ENCODE measurements around the gene CELF6. TPM values are rescaled to one million over a fixed set of nuclear protein-coding genes. Genes with fewer than 3 reads are reported as not detected.

CELF6 gene
- polyA plus RNA-seq, 1 donor from 2014 or later, result 68.6 TPM

- Histone ChIP-seq H2AFZ (ENCODE audit: low read depth, low read length) (no peak overlapping the region), H3K9me2 (ENCODE audit: insufficient read depth, low read length) (no peaks in the 10 kb centered on the region), H3K27ac (ENCODE audit: low read length) (no peak overlapping the region), H3K27me3 (ENCODE audit: insufficient read depth, low read depth, low read length) (no peaks in the 10 kb centered on the region), H3K4me3 (ENCODE audit: low read length) (no peak overlapping the region), H4K20me1 (ENCODE audit: insufficient read depth) (no peaks in the 10 kb centered on the region), H3K9ac (ENCODE audit: low read length) (no peak overlapping the region), H3K36me3 (ENCODE audit: insufficient read depth, low read length) (no peaks in the 10 kb centered on the region), H3K9me3 (ENCODE audit: low read length) (no peaks in the 10 kb centered on the region), H3K79me2 (replicated peaks; ENCODE audit: insufficient read depth, low read length) (no peaks in the 10 kb centered on the region), H3F3A (ENCODE audit: insufficient read depth, low read length, poor library complexity, severe bottlenecking) (no peaks in the 10 kb centered on the region), H3K4me2 (ENCODE audit: low read length) (no peak overlapping the region)
- TF ChIP-seq MXI1 (conservative IDR thresholded peaks at IDR 0.05; ENCODE audit: poor library complexity, severe bottlenecking) (no peak), CTCF (IDR thresholded peaks at IDR 0.05; ENCODE audit: poor library complexity, severe bottlenecking) (no peak), RAD21 (conservative IDR thresholded peaks at IDR 0.05) (no peak), EZH2 (IDR thresholded peaks at IDR 0.05; ENCODE audit: borderline replicate concordance, insufficient read depth, low read length, poor library complexity, severe bottlenecking) (no peak), POLR2AphosphoS5 (IDR thresholded peaks at IDR 0.05) (no peak), EP300 (conservative IDR thresholded peaks at IDR 0.05; ENCODE audit: poor library complexity, severe bottlenecking) (no peak), SMC3 (conservative IDR thresholded peaks at IDR 0.05; ENCODE audit: poor library complexity) (no peak), TAF1 (IDR thresholded peaks at IDR 0.05; ENCODE audit: low read depth) (no peak)
- TF ChIP-seq, protein P1, sequence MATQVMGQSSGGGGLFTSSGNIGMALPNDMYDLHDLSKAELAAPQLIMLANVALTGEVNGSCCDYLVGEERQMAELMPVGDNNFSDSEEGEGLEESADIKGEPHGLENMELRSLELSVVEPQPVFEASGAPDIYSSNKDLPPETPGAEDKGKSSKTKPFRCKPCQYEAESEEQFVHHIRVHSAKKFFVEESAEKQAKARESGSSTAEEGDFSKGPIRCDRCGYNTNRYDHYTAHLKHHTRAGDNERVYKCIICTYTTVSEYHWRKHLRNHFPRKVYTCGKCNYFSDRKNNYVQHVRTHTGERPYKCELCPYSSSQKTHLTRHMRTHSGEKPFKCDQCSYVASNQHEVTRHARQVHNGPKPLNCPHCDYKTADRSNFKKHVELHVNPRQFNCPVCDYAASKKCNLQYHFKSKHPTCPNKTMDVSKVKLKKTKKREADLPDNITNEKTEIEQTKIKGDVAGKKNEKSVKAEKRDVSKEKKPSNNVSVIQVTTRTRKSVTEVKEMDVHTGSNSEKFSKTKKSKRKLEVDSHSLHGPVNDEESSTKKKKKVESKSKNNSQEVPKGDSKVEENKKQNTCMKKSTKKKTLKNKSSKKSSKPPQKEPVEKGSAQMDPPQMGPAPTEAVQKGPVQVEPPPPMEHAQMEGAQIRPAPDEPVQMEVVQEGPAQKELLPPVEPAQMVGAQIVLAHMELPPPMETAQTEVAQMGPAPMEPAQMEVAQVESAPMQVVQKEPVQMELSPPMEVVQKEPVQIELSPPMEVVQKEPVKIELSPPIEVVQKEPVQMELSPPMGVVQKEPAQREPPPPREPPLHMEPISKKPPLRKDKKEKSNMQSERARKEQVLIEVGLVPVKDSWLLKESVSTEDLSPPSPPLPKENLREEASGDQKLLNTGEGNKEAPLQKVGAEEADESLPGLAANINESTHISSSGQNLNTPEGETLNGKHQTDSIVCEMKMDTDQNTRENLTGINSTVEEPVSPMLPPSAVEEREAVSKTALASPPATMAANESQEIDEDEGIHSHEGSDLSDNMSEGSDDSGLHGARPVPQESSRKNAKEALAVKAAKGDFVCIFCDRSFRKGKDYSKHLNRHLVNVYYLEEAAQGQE (IDR thresholded peaks at IDR 0.05; ENCODE audit: borderline replicate concordance), result no peak
Observed at GRCh38 chr15:72338617-72339321, 18.8 kb upstream of the CELF6 start.

DNA sequence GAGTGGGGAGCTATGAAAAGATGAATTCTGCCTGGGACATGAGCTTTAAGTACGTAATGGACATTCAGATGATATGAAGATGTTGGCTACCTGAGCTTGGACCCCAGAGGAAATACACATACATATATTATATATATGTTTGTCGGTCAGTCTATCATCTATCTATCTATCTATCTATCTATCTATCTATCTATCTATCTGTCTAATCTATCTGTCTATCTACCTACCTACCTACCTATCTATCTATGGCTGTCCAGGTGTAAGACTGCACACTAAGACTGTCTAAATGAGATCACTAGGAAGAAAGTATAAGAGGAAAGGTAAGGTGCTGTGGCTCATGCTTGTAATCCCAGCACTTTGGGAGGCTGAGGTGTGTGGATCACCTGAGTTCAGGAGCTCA lies 18.2 kb upstream of the CELF6 start:
- Histone ChIP-seq H3K4me3 (ENCODE audit: low read length) (no peak overlapping the region), H3K9me2 (ENCODE audit: insufficient read depth, low read length) (no peaks in the 10 kb centered on the region), H4K20me1 (ENCODE audit: insufficient read depth) (no peaks in the 10 kb centered on the region), H3K79me2 (replicated peaks; ENCODE audit: insufficient read depth, low read length) (no peaks in the 10 kb centered on the region), H3F3A (ENCODE audit: insufficient read depth, low read length, poor library complexity, severe bottlenecking) (no peaks in the 10 kb centered on the region), H3K36me3 (ENCODE audit: insufficient read depth, low read length) (no peaks in the 10 kb centered on the region), H3K27me3 (ENCODE audit: insufficient read depth, low read depth, low read length) (no peaks in the 10 kb centered on the region), H3K4me2 (ENCODE audit: low read length) (no peak overlapping the region), H3K9me3 (ENCODE audit: low read length) (no peaks in the 10 kb centered on the region), H2AFZ (ENCODE audit: low read depth, low read length) (no peak overlapping the region), H3K9ac (ENCODE audit: low read length) (no peak overlapping the region), H3K27ac (ENCODE audit: low read length) (no peak overlapping the region)
- TF ChIP-seq MXI1 (conservative IDR thresholded peaks at IDR 0.05; ENCODE audit: poor library complexity, severe bottlenecking) (no peak), RAD21 (conservative IDR thresholded peaks at IDR 0.05) (no peak), SMC3 (conservative IDR thresholded peaks at IDR 0.05; ENCODE audit: poor library complexity) (no peak), TAF1 (IDR thresholded peaks at IDR 0.05; ENCODE audit: low read depth) (no peak), POLR2AphosphoS5 (IDR thresholded peaks at IDR 0.05) (no peak), EP300 (conservative IDR thresholded peaks at IDR 0.05; ENCODE audit: poor library complexity, severe bottlenecking) (no peak), EZH2 (IDR thresholded peaks at IDR 0.05; ENCODE audit: borderline replicate concordance, insufficient read depth, low read length, poor library complexity, severe bottlenecking) (no peak), CTCF (IDR thresholded peaks at IDR 0.05; ENCODE audit: poor library complexity, severe bottlenecking) (no peak)
- TF ChIP-seq, protein P1 (IDR thresholded peaks at IDR 0.05; ENCODE audit: borderline replicate concordance), result no peak
